Heart left ventricle (tissue), 13 donors: ENCODE results near the gene SMPD1.

Experiments used
- CTCF ChIP-seq, 12 donors: fragments of 200-600 bp; sonication (generic) in 4 of 12; IDR thresholded peaks; one replicate each; pipeline versions ENCODE4 v1.5.0 to v1.8.0; 2018 to 2022; ENCODE audit warnings: antibody characterized with exemption in 12 of 12, mild to moderate bottlenecking in 5 of 12
- POLR2A ChIP-seq, 2 donors: fragments of 450-650 bp; IDR thresholded peaks; one replicate each; pipeline ENCODE4 v1.6.1; 2017; ENCODE audit warnings: antibody characterized with exemption in 2 of 2, mild to moderate bottlenecking in 2 of 2, moderate library complexity in 2 of 2
- donor health status: ischemic (EF 13 %, LVEDD 7.1; RV severe dilation, severe dysfunction).
- donor health status: DM: no; HTN: yes; CAD: no.
- donor health status: DM: no; HTN: no; CAD: no.
- donor health status: ischemic (EF 25% LVEDD 6.9; RV normal size, moderate dysfunction).
- donor health status: ischemic (EF 25% LVEDD 5.7; RV mildly dilated, moderate dysfunction).
- donor health status: ischemic (EF 35%, LVEDD 5.7; RV mildly dilated, moderate dysfunction).
- donor health status: nonischemic (EF 11% LVEDD 7.7; RV severe dilation, severe dysfunction).
- donor health status: DM: yes; HTN: yes; CAD: no.
- donor health status: PGD.
- donor health status: ischemic (EF 29% LVEDD 5.4; RV normal size, mild dysfunction).
- donor health status: nonischemic (EF 23%, LVEDD 6.1; RV moderate dilation, normal function).

- TF ChIP-seq CTCF (IDR thresholded peaks at IDR 0.05) (no peak), POLR2A (IDR thresholded peaks at IDR 0.05) (no peak)
Measured at GRCh38 chr11:6365659-6366058, 24.6 kb upstream of the SMPD1 start.
